ENCODE results near the gene LRRC37A. TPM values are rescaled to one million over a fixed set of nuclear protein-coding genes. Genes with fewer than 3 reads are reported as not detected.

LRRC37A gene
- total and polyA plus RNA-seq, 10 of the 15 experiments (the other 5 are each of a cell fraction or from before 2014, with no cell fraction given), result 0.18 to 4.0 (median 2.4) TPM

DNA sequence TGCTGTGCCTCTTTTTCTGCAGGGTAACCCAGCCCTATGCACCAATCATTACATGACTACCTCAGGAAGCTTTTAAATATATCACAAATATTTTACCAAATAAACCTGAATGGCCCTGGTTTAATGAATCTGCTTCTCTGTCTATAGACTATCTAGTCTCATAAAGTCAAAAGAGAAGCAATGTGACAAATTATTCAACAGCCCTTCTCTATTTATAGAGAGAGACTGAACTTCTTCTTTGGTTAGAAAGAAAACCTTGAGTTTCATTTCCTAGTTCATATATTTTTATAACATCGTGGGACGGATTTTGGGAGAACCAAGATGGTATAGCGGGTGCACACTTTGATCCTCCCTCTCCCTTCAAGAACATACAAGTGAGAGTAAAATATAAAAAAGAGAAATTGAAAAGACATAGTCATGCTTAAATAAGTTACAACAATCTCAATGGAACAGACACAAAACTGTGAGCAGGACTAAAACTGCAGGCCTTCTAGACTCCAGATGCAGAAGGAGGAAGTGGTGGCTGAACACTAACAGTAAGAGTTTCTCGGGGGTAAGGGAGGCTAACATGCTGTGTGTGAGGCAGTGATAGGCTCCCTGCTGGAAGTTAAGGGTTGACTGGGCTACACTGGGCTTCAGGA, 3.9 kb upstream of the LRRC37A start (continued):
- TF ChIP-seq MEF2B (IDR thresholded peaks at IDR 0.05; ENCODE audit: partially characterized antibody, poor library complexity, severe bottlenecking) (peak; percentile 79), MTA3 (IDR thresholded peaks at IDR 0.05; ENCODE audit: borderline replicate concordance, low read length) (peak; percentile 54; the same call in 1 of the 2 replicates), CREB1 (IDR thresholded peaks at IDR 0.05; ENCODE audit: low read depth) (0 out of 2 replicates have a peak, but pooled peaks have one; percentile 6), ZNF207 (IDR thresholded peaks at IDR 0.05; ENCODE audit: borderline replicate concordance) (peak; percentile 59; the same call in 1 of the 2 replicates), GATAD2B (conservative IDR thresholded peaks at IDR 0.05; ENCODE audit: low read depth) (0 out of 2 replicates have a peak, but pooled peaks have one; percentile 6), NBN (IDR thresholded peaks at IDR 0.05) (peak; percentile 91), MTA2 (IDR thresholded peaks at IDR 0.05; ENCODE audit: low read depth) (peak; percentile 53), SKIL (IDR thresholded peaks at IDR 0.05; ENCODE audit: low read depth, poor library complexity, severe bottlenecking) (peak; percentile 91), TBL1XR1 (IDR thresholded peaks at IDR 0.05; ENCODE audit: low read depth, low read length) (0 out of 2 replicates have a peak, but pooled peaks have one; percentile 9), SPI1 (IDR thresholded peaks at IDR 0.05; ENCODE audit: borderline replicate concordance, insufficient read depth, low read depth, low read length) (peak; percentile 87), ZBED1 (IDR thresholded peaks at IDR 0.05; ENCODE audit: borderline replicate concordance) (peak; percentile 56; the same call in 1 of the 2 replicates), EED (IDR thresholded peaks at IDR 0.05; ENCODE audit: low read depth) (peak; percentile 74), DPF2 (IDR thresholded peaks at IDR 0.05) (peak; percentile 53; the same call in 1 of the 2 replicates), PAX8 (IDR thresholded peaks at IDR 0.05) (peak; percentile 58; the same call in 1 of the 2 replicates), TCF12 (IDR thresholded peaks at IDR 0.05; ENCODE audit: low read depth, low read length) (0 out of 2 replicates have a peak, but pooled peaks have one; percentile 44), RAD51 (IDR thresholded peaks at IDR 0.05) (peak; percentile 35; the same call in 1 of the 2 replicates), SMARCA5 (IDR thresholded peaks at IDR 0.05) (peak; percentile 41; the same call in 1 of the 2 replicates), ATF7 (IDR thresholded peaks at IDR 0.05; ENCODE audit: low read depth) (peak; percentile 54), RBBP5 (conservative IDR thresholded peaks at IDR 0.05) (peak; percentile 86; the same call in 1 of the 2 replicates), POLR2AphosphoS5 (IDR thresholded peaks at IDR 0.05; ENCODE audit: low read length) (peak; percentile 61), JUNB (IDR thresholded peaks at IDR 0.05) (peak; percentile 60; the same call in 1 of the 2 replicates), SP1 (IDR thresholded peaks at IDR 0.05; ENCODE audit: low read depth, low read length) (peak; percentile 16), FOXM1 (IDR thresholded peaks at IDR 0.05; ENCODE audit: low read depth, low read length) (peak; percentile 55; the same call in 1 of the 2 replicates), GABPA (IDR thresholded peaks at IDR 0.05; ENCODE audit: low read depth) (0 out of 2 replicates have a peak, but pooled peaks have one; percentile 35), CREM (IDR thresholded peaks at IDR 0.05; ENCODE audit: low read depth) (peak; percentile 23; the same call in 1 of the 2 replicates), HDGF (IDR thresholded peaks at IDR 0.05) (peak; percentile 93)
- TF ChIP-seq, protein P1, sequence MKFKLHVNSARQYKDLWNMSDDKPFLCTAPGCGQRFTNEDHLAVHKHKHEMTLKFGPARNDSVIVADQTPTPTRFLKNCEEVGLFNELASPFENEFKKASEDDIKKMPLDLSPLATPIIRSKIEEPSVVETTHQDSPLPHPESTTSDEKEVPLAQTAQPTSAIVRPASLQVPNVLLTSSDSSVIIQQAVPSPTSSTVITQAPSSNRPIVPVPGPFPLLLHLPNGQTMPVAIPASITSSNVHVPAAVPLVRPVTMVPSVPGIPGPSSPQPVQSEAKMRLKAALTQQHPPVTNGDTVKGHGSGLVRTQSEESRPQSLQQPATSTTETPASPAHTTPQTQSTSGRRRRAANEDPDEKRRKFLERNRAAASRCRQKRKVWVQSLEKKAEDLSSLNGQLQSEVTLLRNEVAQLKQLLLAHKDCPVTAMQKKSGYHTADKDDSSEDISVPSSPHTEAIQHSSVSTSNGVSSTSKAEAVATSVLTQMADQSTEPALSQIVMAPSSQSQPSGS (IDR thresholded peaks at IDR 0.05; ENCODE audit: low read length), result 0 out of 2 replicates have a peak, but pooled peaks have one; percentile 60
- TF ChIP-seq, protein P2, sequence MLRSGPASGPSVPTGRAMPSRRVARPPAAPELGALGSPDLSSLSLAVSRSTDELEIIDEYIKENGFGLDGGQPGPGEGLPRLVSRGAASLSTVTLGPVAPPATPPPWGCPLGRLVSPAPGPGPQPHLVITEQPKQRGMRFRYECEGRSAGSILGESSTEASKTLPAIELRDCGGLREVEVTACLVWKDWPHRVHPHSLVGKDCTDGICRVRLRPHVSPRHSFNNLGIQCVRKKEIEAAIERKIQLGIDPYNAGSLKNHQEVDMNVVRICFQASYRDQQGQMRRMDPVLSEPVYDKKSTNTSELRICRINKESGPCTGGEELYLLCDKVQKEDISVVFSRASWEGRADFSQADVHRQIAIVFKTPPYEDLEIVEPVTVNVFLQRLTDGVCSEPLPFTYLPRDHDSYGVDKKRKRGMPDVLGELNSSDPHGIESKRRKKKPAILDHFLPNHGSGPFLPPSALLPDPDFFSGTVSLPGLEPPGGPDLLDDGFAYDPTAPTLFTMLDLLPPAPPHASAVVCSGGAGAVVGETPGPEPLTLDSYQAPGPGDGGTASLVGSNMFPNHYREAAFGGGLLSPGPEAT (IDR thresholded peaks at IDR 0.05; ENCODE audit: low read depth), result peak; percentile 85

Data from GM12878 (cell line).